ENCODE data around the gene TMEM270. TPM values are rescaled to one million over a fixed set of nuclear protein-coding genes. Genes with fewer than 3 reads are reported as not detected.
A peak's percentile ranks its signal among the peaks of the same experiment; 100 is the strongest.

Gene TMEM270
- total and polyA plus RNA-seq, 2 of the 8 experiments (the other 6 are each of a cell fraction or from before 2014, with no cell fraction given): 0.26 TPM; not detected in 1

DNA sequence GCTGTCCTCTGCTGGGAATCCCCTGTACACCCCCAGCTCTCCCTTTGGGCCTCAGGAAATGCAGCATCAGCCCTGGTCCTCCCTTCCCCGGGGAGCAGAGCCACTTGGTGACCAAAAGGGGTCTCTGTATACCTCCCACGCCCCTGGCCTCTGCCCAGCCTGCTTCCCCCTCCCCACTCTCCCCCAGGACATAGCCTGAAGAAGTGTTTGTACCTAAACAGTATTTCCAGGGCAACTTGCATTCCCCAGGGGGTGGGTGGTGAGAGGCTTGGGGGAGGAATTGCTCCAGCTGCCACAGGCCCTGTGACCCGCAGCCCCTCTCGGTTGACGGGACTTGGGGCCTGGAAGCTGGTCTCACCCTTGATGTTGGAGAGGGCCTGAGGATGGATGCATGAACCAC lies 39.3 kb downstream of the TMEM270 start:
- Histone ChIP-seq H3K23me2 (ENCODE audit: low read depth, low read length) (peaks cover 2% of the 10 kb centered on the region; the same call in 1 of the 2 replicates), H2AK5ac (ENCODE audit: low read depth, low read length) (no peak overlapping the region), H2BK120ac (replicated peaks; ENCODE audit: low read depth, low read length) (no peak overlapping the region), H2BK20ac (ENCODE audit: low read length) (no peak overlapping the region), H2BK5ac (ENCODE audit: low read depth, low read length) (no peak overlapping the region), H4K91ac (replicated peaks; ENCODE audit: insufficient read length, low read length) (peak overlapping the region; percentile 88), H3K79me1 (ENCODE audit: low read depth, low read length) (no peaks in the 10 kb centered on the region), H3K4me3 (ENCODE audit: extremely low read depth in 1 of 4, insufficient read depth in 2 of 4, low read depth in 3 of 4, low read length in 4 of 4) (no peak overlapping the region), H3K4me2 (ENCODE audit: insufficient read depth in 1 of 2, low read depth in 2 of 2, low read length in 2 of 2) (no peak overlapping the region), H3K79me2 (ENCODE audit: control insufficient read depth in 1 of 2, insufficient read depth in 2 of 2, low read length in 2 of 2) (no peaks in the 10 kb centered on the region), H3K9ac (replicated peaks in 1 of 4; ENCODE audit: extremely low read depth in 1 of 4, low read depth in 3 of 4, low read length in 3 of 4) (no peak overlapping the region), H3K36me3 (ENCODE audit: control insufficient read depth in 2 of 4, insufficient read depth in 4 of 4, low read length in 3 of 4) (no peaks in the 10 kb centered on the region), H3K18ac (ENCODE audit: extremely low read depth, low read length) (no peak overlapping the region; the same call in 1 of the 2 replicates), H3K23ac (ENCODE audit: insufficient read length) (no peak overlapping the region), H3K56ac (replicated peaks; ENCODE audit: insufficient read length, low read depth, low read length) (no peak overlapping the region), H2BK15ac (ENCODE audit: low read length) (no peak overlapping the region), H4K8ac (ENCODE audit: extremely low read depth, insufficient read depth, low read length) (no peak overlapping the region; the same call in 1 of the 2 replicates), H3K27ac (ENCODE audit: low read depth, low read length) (no peak overlapping the region), H3K4ac (replicated peaks; ENCODE audit: insufficient read length, low read depth, low read length) (no peak overlapping the region), H3K14ac (ENCODE audit: insufficient read length) (no peak overlapping the region), H3K9me3 (ENCODE audit: insufficient read depth in 2 of 2, low read depth in 1 of 2, low read length in 1 of 2) (0 out of 4 replicates have a peak, but pooled peaks cover 0 to 5% of the 10 kb centered on the region in 2 experiments), H4K5ac (ENCODE audit: insufficient read length, low read depth, low read length) (no peak overlapping the region), H2AFZ (ENCODE audit: low read length) (no peak overlapping the region), H4K20me1 (replicated peaks in 1 of 2; ENCODE audit: control insufficient read depth in 1 of 2, insufficient read depth in 2 of 2, low read length in 2 of 2) (no peaks in the 10 kb centered on the region), H2BK12ac (ENCODE audit: low read depth, low read length) (peak overlapping the region; percentile 14; the same call in 1 of the 2 replicates), H3K27me3 (replicated peaks in 1 of 4; ENCODE audit: control insufficient read depth in 3 of 4, extremely low read depth in 1 of 4, insufficient read depth in 3 of 4, low read length in 3 of 4) (no peaks in the 10 kb centered on the region), H3K4me1 (replicated peaks in 1 of 4; ENCODE audit: control insufficient read depth in 3 of 4, insufficient read depth in 4 of 4, low read length in 3 of 4) (peaks cover 4 to 18% (median 7%) of the 10 kb centered on the region in 4 experiments)
- ChIA-PET CTCF (ENCODE audit: partially characterized antibody) (interaction anchor here (0.8 to 4.2 kb wide), 10 partner anchors 9 to 169 kb away, joined by 3 to 19 read pairs (median 4); no protein-coding TSS in a partner anchor), POLR2A (ENCODE audit: partially characterized antibody) (interaction anchor here (1.1 kb wide), 1 partner anchor 13 kb away, joined by 3 read pairs; no protein-coding TSS in a partner anchor)
- 81% methylated on average over 5 of the region's 5 CpGs; no CpG with 5 or more reads in 1 of the 2 experiments for WGBS, 2 experiments (ENCODE audit: extremely low coverage in 1 of 2, insufficient coverage in 1 of 2, insufficient read length in 1 of 2, insufficient replicate concordance in 2 of 2, low coverage in 1 of 2, low lambda C conversion rate in 2 of 2, missing lambda C conversion rate in 1 of 2)
- DNase-seq (ENCODE audit: low read depth in 1 of 2, low spot score in 2 of 2) (no peak), FAIRE-seq (no peak)
- TF ChIP-seq JUN (IDR thresholded peaks at IDR 0.05; ENCODE audit: low read depth, low read length) (no peak), TAF7 (optimal IDR thresholded peaks at IDR 0.05; ENCODE audit: borderline replicate concordance, low read depth, low read length) (no peak), RAD21 (IDR thresholded peaks at IDR 0.05 in 1 of 2, conservative IDR thresholded peaks at IDR 0.05 in 1 of 2; ENCODE audit: low read depth in 2 of 2, low read length in 2 of 2) (peak in 1 of 2 experiments; percentile 35; a peak in 1 of 4 replicates)
- TF ChIP-seq, protein P1, sequence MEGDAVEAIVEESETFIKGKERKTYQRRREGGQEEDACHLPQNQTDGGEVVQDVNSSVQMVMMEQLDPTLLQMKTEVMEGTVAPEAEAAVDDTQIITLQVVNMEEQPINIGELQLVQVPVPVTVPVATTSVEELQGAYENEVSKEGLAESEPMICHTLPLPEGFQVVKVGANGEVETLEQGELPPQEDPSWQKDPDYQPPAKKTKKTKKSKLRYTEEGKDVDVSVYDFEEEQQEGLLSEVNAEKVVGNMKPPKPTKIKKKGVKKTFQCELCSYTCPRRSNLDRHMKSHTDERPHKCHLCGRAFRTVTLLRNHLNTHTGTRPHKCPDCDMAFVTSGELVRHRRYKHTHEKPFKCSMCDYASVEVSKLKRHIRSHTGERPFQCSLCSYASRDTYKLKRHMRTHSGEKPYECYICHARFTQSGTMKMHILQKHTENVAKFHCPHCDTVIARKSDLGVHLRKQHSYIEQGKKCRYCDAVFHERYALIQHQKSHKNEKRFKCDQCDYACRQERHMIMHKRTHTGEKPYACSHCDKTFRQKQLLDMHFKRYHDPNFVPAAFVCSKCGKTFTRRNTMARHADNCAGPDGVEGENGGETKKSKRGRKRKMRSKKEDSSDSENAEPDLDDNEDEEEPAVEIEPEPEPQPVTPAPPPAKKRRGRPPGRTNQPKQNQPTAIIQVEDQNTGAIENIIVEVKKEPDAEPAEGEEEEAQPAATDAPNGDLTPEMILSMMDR (IDR thresholded peaks at IDR 0.05; ENCODE audit: control extremely low read depth in 1 of 3, insufficient read depth in 1 of 3, low read depth in 1 of 3, low read length in 3 of 3): peak in 2 of 3 experiments; percentile 4 to 22; a peak in 2 of 4 replicates
